IPS-18c (cell line): ENCODE data around the gene HECW1.
"Not testable (repeated sequence)": the region's sequence is repeated elsewhere in the genome, so short reads cannot be mapped to it uniquely, and the experiment has no call there.

Source experiments
- H3K4me3 ChIP-seq: 2 replicates; pipeline ENCODE4 v1.7.0; 2013; ENCODE audit warnings: low read depth, mild to moderate bottlenecking, low read length, moderate library complexity; ENCODE audit not compliant: insufficient read depth
- H3K9me3 ChIP-seq: one replicate; pipeline ENCODE4 v1.6.1; 2013; ENCODE audit warnings: mild to moderate bottlenecking, low read length, moderate library complexity; ENCODE audit not compliant: control insufficient read depth, insufficient read depth

Gene HECW1

DNA sequence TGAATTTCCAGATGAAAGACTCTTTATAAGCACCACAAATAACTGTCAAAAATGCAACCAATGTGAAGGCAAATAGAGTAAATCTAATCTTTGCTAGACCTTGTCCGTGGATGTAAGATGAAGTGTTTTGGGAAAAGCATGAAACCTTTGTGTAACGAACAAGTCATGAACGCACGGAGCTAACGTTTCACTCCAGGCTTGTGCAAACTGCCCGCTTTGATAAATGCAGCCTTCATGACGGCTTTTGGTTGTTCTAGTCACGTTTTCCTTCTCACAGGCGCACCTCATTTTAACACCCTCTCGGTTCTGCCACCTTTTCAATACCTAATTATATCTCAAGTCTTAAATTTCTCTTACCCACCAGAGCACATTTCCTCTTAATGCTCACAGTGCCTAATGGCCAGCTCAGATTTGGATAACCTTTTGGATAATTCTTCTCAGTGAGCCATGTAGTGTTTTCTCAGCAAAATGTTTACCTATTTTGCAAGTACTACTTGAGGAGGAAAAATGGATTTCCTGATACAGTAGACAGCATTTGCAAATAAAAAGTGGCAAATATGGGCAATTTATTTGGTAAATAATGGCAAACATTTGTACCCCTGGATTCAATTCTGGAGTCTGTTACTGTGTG, 63.2 kb downstream of the HECW1 start:
- H3K4me3 ChIP-seq, result no peak overlapping the region
- no peaks in the 10 kb centered on the region for H3K9me3 ChIP-seq

DNA sequence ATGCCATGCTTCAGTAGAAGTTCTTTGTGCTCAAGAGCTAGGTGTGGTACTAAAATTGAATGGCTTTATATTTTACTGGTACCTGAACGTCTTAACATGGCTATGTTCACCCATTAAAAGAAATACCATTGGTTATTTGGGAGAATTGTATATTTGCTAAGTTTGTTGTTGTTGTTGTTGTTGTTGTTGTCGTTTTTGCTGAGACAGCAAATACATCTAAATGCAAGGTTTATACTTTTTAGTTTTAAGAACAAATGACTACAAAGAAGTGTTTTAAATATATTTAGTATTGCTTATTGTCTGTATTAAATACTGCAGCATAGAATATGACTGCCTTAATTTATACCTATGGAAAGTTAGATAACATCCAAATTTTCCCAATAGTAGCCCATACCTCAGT, 66.9 kb downstream of the HECW1 start:
- Histone ChIP-seq H3K4me3 (no peak overlapping the region), H3K9me3 (no peaks in the 10 kb centered on the region)

DNA sequence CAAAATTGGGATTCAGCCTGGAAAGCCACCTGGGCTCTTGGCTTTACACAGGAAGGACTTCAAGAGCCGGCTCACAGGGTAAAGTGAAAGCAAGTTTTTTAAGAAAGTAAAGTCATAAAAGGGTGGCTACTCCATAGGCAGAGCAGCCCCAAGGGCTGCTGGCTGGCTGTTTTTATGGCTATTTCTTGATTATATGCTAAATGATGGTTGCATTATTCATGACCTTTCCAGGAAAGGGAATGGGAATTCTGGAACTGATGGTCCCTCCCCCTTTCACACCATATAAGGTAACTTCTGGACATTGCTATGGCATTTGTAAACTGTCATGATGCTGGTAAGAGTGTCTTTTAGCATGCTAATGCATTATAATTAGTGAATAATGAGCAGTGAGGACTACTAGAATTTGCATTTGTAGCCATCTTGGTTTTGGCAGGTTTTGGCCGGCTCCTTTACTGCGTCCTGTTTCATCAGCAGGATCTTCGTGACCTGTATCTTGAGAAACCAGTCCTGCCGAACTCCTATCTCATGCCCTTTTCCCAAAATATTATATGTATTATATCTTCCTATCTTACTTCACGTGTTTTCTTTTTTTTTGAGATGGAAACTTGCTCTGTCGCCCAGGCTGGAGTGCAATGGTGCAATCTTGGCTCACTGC, 80.5 kb downstream of the HECW1 start:
- Histone ChIP-seq H3K4me3 (no peak overlapping the region), H3K9me3 (no peaks in the 10 kb centered on the region)

DNA sequence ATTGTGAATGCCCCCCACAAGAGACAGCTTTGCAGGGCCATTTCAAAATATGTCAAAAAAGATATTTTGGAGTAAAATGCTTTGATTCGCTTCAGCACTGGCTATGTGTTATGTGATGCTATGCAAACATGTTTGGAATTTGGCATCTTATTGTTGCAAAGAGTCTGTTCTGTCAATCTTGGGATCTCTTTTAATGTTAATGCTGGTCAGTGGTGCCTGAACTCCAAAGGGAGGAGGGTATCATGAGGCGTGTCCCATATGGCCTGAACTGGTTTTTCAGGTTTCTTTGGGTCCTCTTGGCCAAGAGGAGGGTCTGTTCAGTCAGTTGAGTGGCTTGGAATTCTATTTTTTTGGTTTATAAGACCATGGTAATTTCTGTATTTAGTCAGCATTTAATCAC, 81.4 kb downstream of the HECW1 start:
- Histone ChIP-seq H3K9me3 (no peaks in the 10 kb centered on the region), H3K4me3 (no peak overlapping the region)

DNA sequence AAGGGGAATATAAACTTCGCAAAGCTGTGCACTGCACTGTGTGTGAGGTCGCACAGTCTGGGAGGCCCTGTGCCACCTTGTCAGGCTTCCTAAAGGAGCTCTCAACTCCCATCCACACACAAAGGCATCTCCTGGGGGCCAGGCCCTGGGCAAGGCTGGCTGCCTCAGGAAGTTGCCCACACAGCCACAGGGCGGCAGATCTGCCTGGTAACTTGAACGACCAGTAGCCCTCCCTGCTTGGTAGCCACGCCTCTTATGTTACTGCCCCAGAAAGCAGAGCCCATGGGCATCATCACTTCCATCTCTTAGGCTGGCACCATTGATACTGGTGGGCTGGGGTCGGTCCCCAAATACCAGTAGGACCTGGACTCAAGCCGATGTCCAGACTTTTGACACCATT, 82.8 kb downstream of the HECW1 start:
- Histone ChIP-seq H3K4me3 (no peak overlapping the region), H3K9me3 (no peaks in the 10 kb centered on the region)

DNA sequence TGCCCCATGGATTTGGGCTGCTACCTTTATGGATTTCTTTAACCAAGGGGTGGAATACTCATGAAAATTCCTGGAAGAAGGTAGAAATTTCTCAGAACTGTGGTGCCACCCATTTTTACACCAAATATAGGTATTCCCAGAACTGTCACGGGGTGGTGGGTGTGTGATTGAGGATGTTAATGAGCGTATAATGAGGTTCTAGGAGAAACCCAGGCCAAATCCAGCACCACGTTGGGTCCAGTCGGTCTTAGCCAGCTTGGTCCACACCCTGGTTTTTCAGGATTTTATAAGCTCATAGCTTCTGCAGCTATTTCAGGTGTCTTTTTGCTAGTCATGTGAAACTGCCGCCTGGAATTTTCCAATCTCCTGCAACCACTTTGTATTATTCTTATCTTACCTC, 83.3 kb downstream of the HECW1 start:
- Histone ChIP-seq H3K4me3 (no peak overlapping the region), H3K9me3 (no peaks in the 10 kb centered on the region)

DNA sequence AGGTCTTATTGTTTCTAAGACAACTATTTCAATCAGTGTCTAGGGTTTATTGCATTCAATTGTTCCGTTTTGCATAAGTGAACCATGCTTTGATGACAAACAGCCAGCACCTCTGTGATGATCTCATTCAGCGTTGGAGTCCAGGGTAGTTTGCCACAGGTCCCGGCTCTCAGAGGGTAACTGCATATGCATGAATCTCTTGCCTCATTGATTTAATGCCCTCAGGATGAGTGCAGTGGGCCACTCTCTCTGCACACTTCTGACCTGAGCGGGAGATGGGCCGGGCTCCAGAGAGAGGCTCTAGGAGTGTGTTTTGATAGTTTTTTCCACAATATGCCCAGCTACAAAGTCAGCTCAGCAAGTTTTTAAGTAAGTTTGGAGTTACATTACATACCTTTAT, 83.9 kb downstream of the HECW1 start:
- H3K9me3 ChIP-seq, result no peaks in the 10 kb centered on the region
- no peak overlapping the region for H3K4me3 ChIP-seq

DNA sequence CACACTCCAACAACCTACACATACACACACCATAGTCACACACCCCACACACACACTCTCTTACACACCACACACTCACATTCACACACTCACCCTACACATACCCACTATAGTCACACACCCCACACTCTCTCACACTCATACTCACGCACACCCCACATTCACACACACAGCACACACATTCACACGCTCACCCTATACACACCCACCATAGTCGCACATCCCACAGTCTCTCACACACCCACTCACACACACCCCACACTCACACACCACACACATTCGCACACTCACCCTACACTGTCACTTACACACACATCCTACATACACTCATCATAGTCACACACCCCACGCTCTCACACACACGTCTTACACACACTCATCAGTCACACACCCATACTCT, 85.6 kb downstream of the HECW1 start:
- Histone ChIP-seq H3K9me3 (no peaks in the 10 kb centered on the region), H3K4me3 (no peak overlapping the region)

DNA sequence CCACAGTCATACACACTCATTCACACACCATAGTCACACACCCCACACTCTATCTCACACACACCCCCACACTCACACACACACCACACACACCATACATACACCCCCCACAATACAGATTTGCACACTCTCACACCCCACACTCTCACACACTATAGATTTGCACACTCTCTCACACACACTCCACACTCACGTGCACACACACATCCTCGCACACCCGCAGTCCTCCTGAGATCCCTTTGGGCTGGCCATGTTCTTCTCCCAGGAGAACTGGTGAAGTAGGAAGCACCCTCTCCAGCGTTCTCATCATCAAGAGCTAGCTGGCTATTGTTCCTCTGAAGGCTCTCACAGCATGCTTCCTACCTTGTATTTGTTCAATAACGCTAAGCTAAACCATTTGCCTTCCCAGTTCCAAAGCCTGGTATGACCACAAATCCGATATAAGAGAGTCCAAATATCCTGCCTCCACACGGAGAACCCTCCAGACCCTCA, 86.2 kb downstream of the HECW1 start:
- Histone ChIP-seq H3K9me3 (no peaks in the 10 kb centered on the region), H3K4me3 (no peak overlapping the region)

DNA sequence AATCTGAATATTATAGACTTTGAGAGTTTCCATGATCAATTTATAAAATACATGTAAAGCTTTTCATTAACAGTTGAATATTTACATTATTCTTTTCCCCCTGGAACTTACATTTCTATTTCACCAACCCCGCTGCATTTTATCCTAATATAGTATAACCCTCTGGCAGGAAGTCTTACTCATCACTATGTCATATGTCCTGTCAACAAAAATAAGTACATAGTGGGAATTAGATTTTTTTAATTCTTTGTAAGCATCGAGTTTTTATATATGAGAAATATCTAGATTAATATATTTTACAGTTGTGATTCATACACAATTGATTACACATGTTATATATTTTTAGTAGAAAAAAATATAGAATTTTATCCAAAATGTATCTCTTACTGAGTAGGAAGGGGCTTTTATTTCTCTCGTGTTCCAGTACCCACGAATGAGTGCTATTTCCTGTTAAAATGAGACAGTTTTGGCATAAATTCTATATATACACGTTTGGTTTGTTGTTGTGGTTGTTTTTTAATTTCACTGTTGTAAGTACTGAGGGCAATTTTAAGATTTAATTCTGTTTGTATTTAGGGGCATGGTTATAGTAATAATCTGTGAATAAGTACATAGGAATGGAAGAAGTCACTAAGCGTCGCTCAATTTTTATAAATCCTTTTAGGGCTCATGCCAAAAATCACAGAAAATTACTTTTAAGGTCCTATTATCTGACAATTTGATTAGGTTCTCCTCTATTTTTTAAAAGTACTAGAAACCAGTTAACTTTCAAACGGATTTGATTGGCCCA, 87.1 kb downstream of the HECW1 start:
- H3K9me3 ChIP-seq, result no peaks in the 10 kb centered on the region

DNA sequence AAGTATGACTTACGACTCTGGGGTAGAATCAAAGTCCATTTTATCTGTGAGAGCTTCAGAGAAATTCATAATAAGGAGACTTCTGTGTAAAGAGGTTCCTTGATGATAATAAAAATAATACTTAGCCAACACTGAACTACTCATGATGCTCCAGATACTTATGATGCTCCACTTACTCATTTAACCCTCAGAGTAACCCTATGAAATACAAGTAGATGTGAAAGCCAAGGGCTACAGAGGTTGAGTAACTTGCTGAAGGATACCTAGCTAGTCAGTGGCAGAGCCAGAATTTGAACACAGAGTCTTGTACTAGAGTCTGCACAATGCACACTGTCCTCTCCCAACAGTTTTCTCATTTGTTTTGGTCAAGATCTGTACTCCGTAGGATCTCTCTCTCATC, 89.5 kb downstream of the HECW1 start:
- H3K9me3 ChIP-seq, result no peaks in the 10 kb centered on the region
- H3K4me3 ChIP-seq, result no peak overlapping the region

More for the DNA sequence above, 87.1 kb downstream of the HECW1 start:
- H3K4me3 ChIP-seq, result no peak overlapping the region

DNA sequence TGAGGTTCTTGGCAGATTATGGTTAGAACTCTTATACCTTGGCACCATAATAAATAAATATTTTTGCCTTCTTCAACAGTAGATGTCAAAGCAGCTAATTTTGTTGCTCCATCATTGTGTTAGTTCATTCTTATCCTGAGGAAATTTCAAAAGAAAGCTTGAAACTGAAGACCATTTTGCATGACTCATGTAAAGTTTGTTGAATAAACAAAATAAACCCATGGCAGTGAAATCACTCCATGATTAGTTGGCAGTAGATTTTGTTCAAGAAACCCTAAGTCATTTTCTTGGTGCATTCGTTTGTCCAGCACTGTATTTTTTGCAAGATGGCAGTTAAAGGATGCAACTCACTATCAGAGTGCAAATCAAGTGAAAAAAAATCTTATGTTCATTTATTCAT, 91.6 kb downstream of the HECW1 start:
- no peaks in the 10 kb centered on the region for H3K9me3 ChIP-seq
- H3K4me3 ChIP-seq, result no peak overlapping the region

DNA sequence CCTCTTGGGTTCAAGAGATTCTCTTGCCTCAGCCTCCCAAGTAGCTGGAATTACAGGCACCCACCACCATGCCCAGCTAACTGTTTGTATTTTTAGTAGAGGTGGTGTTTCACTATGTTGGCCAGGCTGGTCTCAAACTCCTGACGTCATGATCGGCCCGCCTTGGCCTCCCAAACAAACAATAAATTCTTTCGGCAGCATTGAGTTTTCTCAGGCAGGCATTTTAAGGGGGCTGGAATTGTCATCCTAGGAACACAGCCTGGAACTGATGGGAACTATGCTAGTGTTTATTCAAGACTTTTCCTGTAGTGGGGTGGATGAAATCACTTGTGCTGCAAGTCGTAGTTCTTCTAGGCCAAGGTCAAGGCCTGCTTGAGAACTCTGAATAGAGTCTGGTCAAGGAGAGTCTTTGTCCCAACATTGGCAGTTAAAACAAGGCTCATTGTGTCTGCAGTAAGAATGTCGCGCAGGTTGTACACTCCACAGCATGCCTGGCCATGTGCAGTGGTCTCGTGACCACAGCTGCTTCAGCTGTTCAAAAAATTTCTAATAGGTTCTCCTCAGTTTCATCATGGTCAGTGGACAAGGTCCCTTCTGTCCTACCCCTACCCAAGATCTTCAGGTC, 92.8 kb downstream of the HECW1 start:
- no peaks in the 10 kb centered on the region for H3K9me3 ChIP-seq
- H3K4me3 ChIP-seq, result no peak overlapping the region

DNA sequence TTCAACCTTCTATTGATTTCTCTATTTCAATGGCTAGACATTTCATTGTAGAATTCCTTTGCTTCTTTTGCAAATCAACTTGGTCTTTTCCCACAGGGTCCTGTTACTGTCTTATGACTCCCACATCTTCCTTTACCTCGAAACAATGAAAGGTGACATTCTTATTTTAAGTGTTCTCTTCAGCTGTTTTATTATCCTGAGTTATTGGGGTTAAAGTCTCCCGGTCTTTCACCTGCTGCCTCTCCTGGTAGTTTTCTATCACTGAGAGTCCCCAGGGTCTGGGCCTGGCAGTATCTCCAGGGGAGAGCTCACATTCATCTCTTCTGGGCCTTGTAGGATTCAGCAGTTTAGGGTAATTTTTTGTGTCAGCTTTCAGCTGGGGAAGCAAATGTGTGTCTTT, 95.8 kb downstream of the HECW1 start:
- H3K4me3 ChIP-seq, result no peak overlapping the region

DNA sequence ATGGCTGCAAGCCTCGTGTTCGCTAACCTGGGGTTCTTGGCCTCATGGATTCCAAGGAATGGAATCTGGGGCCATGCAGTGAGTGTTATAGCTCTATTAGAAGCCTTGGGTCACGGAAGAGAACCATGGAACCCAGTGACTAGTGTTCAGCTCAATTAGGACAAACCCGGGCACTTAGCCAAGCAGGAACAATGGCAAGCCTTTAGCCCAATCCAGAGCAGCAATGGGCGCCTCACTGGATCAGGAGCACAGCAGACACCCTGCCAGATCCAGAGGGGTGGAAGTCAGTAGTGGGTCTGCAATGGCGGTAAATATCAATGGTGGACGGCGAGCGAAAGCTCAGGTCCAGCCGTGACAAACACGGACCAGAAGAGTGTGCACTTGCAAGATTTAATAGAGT, 98.1 kb downstream of the HECW1 start:
- not testable (repeated sequence) for H3K4me3 ChIP-seq, H3K9me3 ChIP-seq

More for the DNA sequence above, 95.8 kb downstream of the HECW1 start:
- no peaks in the 10 kb centered on the region for H3K9me3 ChIP-seq

DNA sequence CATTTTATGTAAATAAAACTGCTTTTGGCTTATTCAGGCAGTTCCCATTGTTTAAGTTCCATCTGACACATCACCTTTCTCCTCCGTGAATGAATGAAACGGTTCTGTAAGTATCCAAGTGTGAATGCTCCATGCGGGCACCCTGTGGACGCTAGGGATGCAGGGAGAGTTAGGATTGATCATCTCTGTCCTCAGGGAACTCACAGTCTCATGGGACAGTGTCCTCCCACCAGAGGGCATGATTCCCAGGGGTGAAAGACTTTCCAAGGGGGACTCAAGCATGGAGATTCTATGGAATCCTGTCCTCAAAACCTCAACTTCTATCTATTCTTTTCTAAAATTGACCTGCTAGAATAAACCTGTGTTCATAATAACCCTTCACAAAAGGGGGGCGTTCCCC, 98.8 kb downstream of the HECW1 start:
- Histone ChIP-seq H3K4me3 (no peak overlapping the region), H3K9me3 (no peaks in the 10 kb centered on the region)

DNA sequence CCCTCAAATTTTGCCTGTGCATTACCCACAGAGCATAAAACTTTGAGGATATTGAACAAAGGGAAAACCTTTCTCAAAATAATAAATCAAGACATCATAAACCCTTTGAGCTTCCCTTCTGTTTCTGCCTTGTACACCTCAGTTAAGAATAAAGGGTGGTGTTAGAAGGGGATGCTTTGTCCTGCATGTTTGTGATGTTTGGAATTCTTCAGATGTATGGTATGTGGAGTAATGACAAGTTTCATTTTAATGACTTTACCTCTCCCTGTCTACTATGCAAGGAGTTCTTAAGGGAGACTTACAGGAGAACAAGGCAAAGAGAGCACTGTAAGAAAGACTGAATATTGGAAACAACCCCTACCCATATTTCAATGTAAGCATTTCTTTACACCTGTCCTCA, 99.2 kb downstream of the HECW1 start:
- Histone ChIP-seq H3K9me3 (no peaks in the 10 kb centered on the region), H3K4me3 (no peak overlapping the region)

DNA sequence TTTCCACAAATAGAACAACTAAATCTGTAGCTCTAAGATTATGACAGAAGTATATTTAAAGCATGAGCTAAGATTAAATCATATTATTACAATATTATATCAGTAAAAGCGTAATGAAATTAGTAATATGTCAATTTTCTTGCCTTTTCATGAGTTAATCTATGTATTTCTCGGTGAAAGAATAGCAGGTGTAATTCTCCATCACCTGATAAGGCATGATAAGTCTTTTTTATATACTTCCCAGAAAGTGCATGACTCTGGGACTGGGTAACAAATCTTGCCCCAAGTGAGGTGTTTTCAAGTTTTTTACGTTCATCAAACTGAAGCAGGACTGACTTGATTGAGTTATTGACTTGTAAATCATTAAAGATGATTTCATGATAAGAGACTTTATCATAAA, 100.5 kb downstream of the HECW1 start:
- H3K4me3 ChIP-seq, result no peak overlapping the region
- no peaks in the 10 kb centered on the region for H3K9me3 ChIP-seq
